IMR-90 (cell line): Measurements from ENCODE around the gene SLAMF1. TPM values are rescaled to one million over a fixed set of nuclear protein-coding genes. Genes with fewer than 3 reads are reported as not detected.

Experiments
- ATAC-seq: fragments of 200-7000 bp; cut with Tn5 transposase; 2 replicates; pipeline ENCODE4 v1.9.1; 2020; ENCODE audit warnings: low read depth, mild to moderate bottlenecking, moderate library complexity
- BruUV-seq: library from RNA; stranded (reverse); fragments of 400-500 nt; replicated peaks from 2 replicates; lab custom pipeline; 2021; lab: Mats Ljungman, UMichigan
- CTCF ChIA-PET: fragments of 300-600 bp; formaldehyde crosslinking; extraction: SDS; loops from one replicate; lab custom pipeline; 2021; ENCODE audit warnings: antibody characterized with exemption; lab: Yijun Ruan, JAX
- POLR2A ChIA-PET: fragments of 300-600 bp; sonication (Branson Sonifier 250); formaldehyde crosslinking; loops from one replicate; lab custom pipeline; 2022; ENCODE audit warnings: antibody characterized with exemption; ENCODE audit not compliant: unreplicated experiment; lab: Charles Lee
- DNase-seq: peaks from one replicate; pipeline ENCODE4 v3.0.0; 2013
- H2AFZ ChIP-seq: replicated peaks from 2 replicates; pipeline ENCODE3; 2013; ENCODE audit warnings: low read length, mild to moderate bottlenecking; ENCODE audit not compliant: poor library complexity
- H2AK5ac ChIP-seq: 2 replicates; pipeline ENCODE4 v1.6.1; 2013; ENCODE audit warnings: low read depth, low read length, inconsistent platforms
- H2AK9ac ChIP-seq: replicated peaks from 2 replicates; pipeline ENCODE3; 2013; ENCODE audit warnings: mild to moderate bottlenecking, low read depth, low read length, moderate library complexity; ENCODE audit not compliant: poor library complexity
- H2BK120ac ChIP-seq: 2 replicates; pipeline ENCODE4 v1.6.1; 2013; ENCODE audit warnings: low read depth, low read length, inconsistent platforms
- H2BK15ac ChIP-seq: 3 replicates; pipeline ENCODE4 v1.6.1; 2013; ENCODE audit warnings: low read depth, low read length, inconsistent platforms
- H2BK20ac ChIP-seq: 2 replicates; pipeline ENCODE4 v1.6.1; 2013; ENCODE audit warnings: low read depth, mild to moderate bottlenecking, inconsistent platforms, low read length, moderate library complexity
- H2BK5ac ChIP-seq: 2 replicates; pipeline ENCODE4 v1.6.1; 2013; ENCODE audit warnings: mild to moderate bottlenecking, low read depth, low read length, inconsistent platforms; ENCODE audit not compliant: poor library complexity, severe bottlenecking
- H3K14ac ChIP-seq: replicated peaks from 2 replicates; pipeline ENCODE4 v1.6.1; 2013; ENCODE audit warnings: low read depth, low read length, inconsistent platforms
- H3K18ac ChIP-seq: 2 replicates; pipeline ENCODE4 v1.6.1; 2013; ENCODE audit warnings: low read depth, low read length, control low read depth
- H3K23ac ChIP-seq: 2 replicates; pipeline ENCODE4 v1.6.1; 2013; ENCODE audit warnings: low read depth, low read length, inconsistent platforms
- H3K27ac ChIP-seq: 2 replicates; pipeline ENCODE4 v1.5.1; 2013; ENCODE audit warnings: mild to moderate bottlenecking, control low read depth, low read length; ENCODE audit not compliant: insufficient read depth
- H3K27me3 ChIP-seq: 2 replicates; pipeline ENCODE4 v1.6.1; 2013; ENCODE audit warnings: low read length; ENCODE audit not compliant: control insufficient read depth, insufficient read depth
- H3K36me3 ChIP-seq: 2 replicates; pipeline ENCODE4 v1.6.1; 2013; ENCODE audit warnings: low read length, mixed read lengths; ENCODE audit not compliant: control insufficient read depth, insufficient read depth
- H3K4ac ChIP-seq: 2 replicates; pipeline ENCODE4 v1.6.1; 2013; ENCODE audit warnings: low read depth, low read length, inconsistent platforms
- H3K4me1 ChIP-seq: 2 replicates; pipeline ENCODE4 v1.6.1; 2013; ENCODE audit warnings: low read length, mixed read lengths; ENCODE audit not compliant: control insufficient read depth, insufficient read depth
- H3K4me2 ChIP-seq: 2 replicates; pipeline ENCODE4 v1.6.1; 2013; ENCODE audit warnings: low read depth, mild to moderate bottlenecking, control low read depth, low read length, moderate library complexity
- H3K4me3 ChIP-seq: 2 replicates; pipeline ENCODE4 v1.5.1; 2013; ENCODE audit warnings: low read depth, mild to moderate bottlenecking, control low read depth, low read length, moderate library complexity; ENCODE audit not compliant: insufficient read depth
- H3K56ac ChIP-seq: 2 replicates; pipeline ENCODE4 v1.6.1; 2013; ENCODE audit warnings: low read length, inconsistent platforms; ENCODE audit not compliant: insufficient read depth; ENCODE audit errors: extremely low read depth
- H3K79me1 ChIP-seq, 2 experiments: 2 replicates each; pipeline ENCODE4 v1.6.1; 2013; ENCODE audit warnings: low read length in 2 of 2, inconsistent platforms in 1 of 2, low read depth in 1 of 2
- H3K9ac ChIP-seq: 2 replicates; pipeline ENCODE4 v1.6.1; 2013; ENCODE audit warnings: low read depth, low read length, control low read depth
- H3K9me1 ChIP-seq: 2 replicates; pipeline ENCODE4 v1.6.1; 2013; ENCODE audit warnings: low read length, inconsistent platforms; ENCODE audit not compliant: insufficient read depth
- H3K9me3 ChIP-seq: 2 replicates; pipeline ENCODE4 v1.6.1; 2013; ENCODE audit warnings: low read length; ENCODE audit not compliant: control insufficient read depth, insufficient read depth
- H4K20me1 ChIP-seq: 2 replicates; pipeline ENCODE4 v1.6.1; 2013; ENCODE audit warnings: low read length, inconsistent platforms; ENCODE audit not compliant: insufficient read depth
- H4K5ac ChIP-seq: 2 replicates; pipeline ENCODE4 v1.6.1; 2013; ENCODE audit warnings: mild to moderate bottlenecking, low read depth, low read length, control low read depth
- H4K8ac ChIP-seq, 2 experiments: 2 replicates each; pipeline ENCODE4 v1.6.1; 2013; ENCODE audit warnings: low read depth in 2 of 2, low read length in 2 of 2, control low read depth in 1 of 2, inconsistent platforms in 1 of 2
- H4K91ac ChIP-seq: 2 replicates; pipeline ENCODE4 v1.6.1; 2013; ENCODE audit warnings: low read depth, low read length, inconsistent platforms; ENCODE audit not compliant: insufficient read depth
- CHD1 ChIP-seq: IDR thresholded peaks from 2 replicates; pipeline ENCODE4 v1.6.1; 2012; ENCODE audit warnings: low read depth, low read length, improper control_type of control experiment
- MAFK ChIP-seq: IDR thresholded peaks from 2 replicates; pipeline ENCODE4 v1.6.1; 2012; ENCODE audit warnings: low read depth, low read length, improper control_type of control experiment
- MAZ ChIP-seq: IDR thresholded peaks from 2 replicates; pipeline ENCODE4 v1.6.1; 2012; ENCODE audit warnings: low read depth, mild to moderate bottlenecking, low read length, improper control_type of control experiment, moderate library complexity, borderline replicate concordance
- MXI1 ChIP-seq: IDR thresholded peaks from 2 replicates; pipeline ENCODE4 v1.6.1; 2012; ENCODE audit warnings: low read depth, mild to moderate bottlenecking, low read length, moderate library complexity, borderline replicate concordance
- POLR2A ChIP-seq: IDR thresholded peaks from 2 replicates; pipeline ENCODE4 v1.6.1; 2012; ENCODE audit warnings: mild to moderate bottlenecking, low read depth, low read length
- RCOR1 ChIP-seq: IDR thresholded peaks from 2 replicates; pipeline ENCODE4 v1.6.1; 2012; ENCODE audit warnings: mild to moderate bottlenecking, low read length, improper control_type of control experiment; ENCODE audit not compliant: insufficient replicate concordance
- RFX5 ChIP-seq: IDR thresholded peaks from 2 replicates; pipeline ENCODE4 v1.8.0; 2012; ENCODE audit warnings: low read depth, mild to moderate bottlenecking, low read length, moderate library complexity
- SMC3 ChIP-seq: fragments of 150-350 bp; IDR thresholded peaks from 2 replicates; pipeline ENCODE4 v1.6.1; 2016; ENCODE audit warnings: low read depth, mild to moderate bottlenecking, antibody characterized with exemption, low read length, moderate library complexity
- WGBS, 2 experiments: methylation state at CpG; one replicate each; pipeline versions ENCODE4 v1.1.5 to v1.1.7; 2013; ENCODE audit warnings: missing lambda C conversion rate in 2 of 2; ENCODE audit not compliant: insufficient read length in 1 of 2; ENCODE audit errors: extremely low coverage in 2 of 2; 5-methylcytosine and 5-hydroxymethylcytosine counted together
- dilution Hi-C: fragments of 300-500 bp; cut with HindIII; formaldehyde crosslinking; loops from one replicate; pipeline ENCODE4 v1.14.3; 2018; ENCODE audit warnings: low sequenced_read_pairs; ENCODE audit not compliant: unreplicated experiment
- in situ Hi-C: fragments of 300-500 bp; cut with MboI; formaldehyde crosslinking; loops from 3 replicates; pipeline ENCODE4 v1.14.3; 2019; ENCODE audit warnings: low sequenced_read_pairs, inconsistent platforms, mixed read lengths
- intact Hi-C: fragments of 100-400 bp; cut with micrococcal nuclease; formaldehyde crosslinking; loops from 2 replicates; pipeline ENCODE4 v1.10.0; 2022
- polyA plus RNA-seq, 3 experiments: library from polyadenylated mRNA; depleted of rRNA; stranded (reverse); fragments of >200 nt; gene quantifications; 2 replicates each; pipeline ENCODE4 v1.2.3, GENCODE V29; 2012; ENCODE audit warnings: low replicate concordance in 1 of 3
- total RNA-seq: library from RNA; depleted of rRNA; stranded (reverse); fragments of >200 nt; gene quantifications from 2 replicates; pipeline ENCODE4 v1.2.3, GENCODE V29; 2012
- TF ChIP-seq, protein P1 (sequence below): fragments of 150-350 bp; IDR thresholded peaks from 2 replicates; pipeline ENCODE4 v1.6.1; 2016; ENCODE audit warnings: low read depth, mild to moderate bottlenecking, low read length, moderate library complexity, borderline replicate concordance

SLAMF1 gene
- total and polyA plus RNA-seq, 2 of the 4 experiments (the other 2 are of a cell fraction) = not detected

DNA sequence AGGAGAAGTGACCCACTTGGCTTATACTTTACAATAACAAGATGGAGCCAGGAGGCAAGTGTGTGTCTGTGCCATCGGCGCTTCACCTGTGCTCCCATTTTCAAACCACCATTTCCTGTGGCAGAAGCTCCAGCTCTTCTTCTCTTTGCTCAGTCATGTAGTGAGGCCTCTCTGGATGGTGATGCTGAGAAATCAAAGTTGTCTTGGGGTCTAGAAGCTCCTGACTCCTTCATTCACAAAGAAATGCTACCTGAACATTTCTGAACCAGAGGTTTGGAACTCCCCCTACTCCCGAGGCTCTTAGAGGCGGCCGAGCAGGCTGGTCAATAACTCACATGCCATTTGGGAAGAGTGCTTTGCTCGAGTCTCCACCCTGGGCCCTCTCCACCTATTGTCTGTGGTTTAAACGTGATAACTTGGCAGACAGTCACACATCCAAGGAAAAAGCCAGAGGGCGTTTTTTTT lies 18.0 kb downstream of the SLAMF1 start:
- H3K4me1 ChIP-seq = no peaks in the 10 kb centered on the region
- no peak overlapping the region for H4K5ac ChIP-seq
- no peaks in the 10 kb centered on the region for H3K36me3 ChIP-seq
- ATAC-seq = no peak
- H3K23ac ChIP-seq = no peak overlapping the region
- WGBS, 2 experiments = no CpG with 5 or more reads among the region's 8 CpGs
- H3K9me1 ChIP-seq = no peaks in the 10 kb centered on the region
- H2BK15ac ChIP-seq = no peak overlapping the region
- ChIA-PET POLR2A (no interaction called here), CTCF (no interaction called here)
- TF ChIP-seq MAFK (no peak), MXI1 (no peak), RFX5 (no peak), POLR2A (no peak), CHD1 (no peak), MAZ (no peak), RCOR1 (no peak), SMC3 (no peak)
- TF ChIP-seq, protein P1, sequence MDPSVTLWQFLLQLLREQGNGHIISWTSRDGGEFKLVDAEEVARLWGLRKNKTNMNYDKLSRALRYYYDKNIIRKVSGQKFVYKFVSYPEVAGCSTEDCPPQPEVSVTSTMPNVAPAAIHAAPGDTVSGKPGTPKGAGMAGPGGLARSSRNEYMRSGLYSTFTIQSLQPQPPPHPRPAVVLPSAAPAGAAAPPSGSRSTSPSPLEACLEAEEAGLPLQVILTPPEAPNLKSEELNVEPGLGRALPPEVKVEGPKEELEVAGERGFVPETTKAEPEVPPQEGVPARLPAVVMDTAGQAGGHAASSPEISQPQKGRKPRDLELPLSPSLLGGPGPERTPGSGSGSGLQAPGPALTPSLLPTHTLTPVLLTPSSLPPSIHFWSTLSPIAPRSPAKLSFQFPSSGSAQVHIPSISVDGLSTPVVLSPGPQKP = no peak
- H3K14ac ChIP-seq = no peak overlapping the region
- no peak overlapping the region for H3K18ac ChIP-seq
- no peak overlapping the region for H3K4me2 ChIP-seq
- H2BK20ac ChIP-seq = no peak overlapping the region
- no peak overlapping the region for H4K8ac ChIP-seq
- no peak overlapping the region for H3K9ac ChIP-seq
- no peak overlapping the region for H3K27ac ChIP-seq
- no peak overlapping the region for H4K91ac ChIP-seq
- no peak overlapping the region for H2BK5ac ChIP-seq
- no peaks in the 10 kb centered on the region for H3K79me1 ChIP-seq
- in situ Hi-C loops = no loop called here
- H3K4me3 ChIP-seq = no peak overlapping the region
- no peak overlapping the region for H2AK9ac ChIP-seq
- DNase-seq = no peak
- H3K56ac ChIP-seq = no peak overlapping the region
- no TSS peak for BruUV-seq
- dilution Hi-C loops = no loop called here
- H3K4ac ChIP-seq = no peak overlapping the region
- intact Hi-C loops = no loop called here
- H2AK5ac ChIP-seq = no peak overlapping the region
- H3K9me3 ChIP-seq = no peaks in the 10 kb centered on the region
- no peak overlapping the region for H2AFZ ChIP-seq
- no peaks in the 10 kb centered on the region for H4K20me1 ChIP-seq
- no peak overlapping the region for H2BK120ac ChIP-seq
- no peaks in the 10 kb centered on the region for H3K27me3 ChIP-seq
